Measurements from ENCODE around the gene TNPO2. TPM values are rescaled to one million over a fixed set of nuclear protein-coding genes. Genes with fewer than 3 reads are reported as not detected.

TNPO2 gene
- total and polyA plus RNA-seq, 2 of the 13 experiments (the other 11 are each of a cell fraction or from before 2014, with no cell fraction given), result 31.7 to 61.0 TPM

GRCh38 chr19:12669270-12670158, 54.2 kb downstream of the TNPO2 start (continued):
- TF ChIP-seq, protein P1, sequence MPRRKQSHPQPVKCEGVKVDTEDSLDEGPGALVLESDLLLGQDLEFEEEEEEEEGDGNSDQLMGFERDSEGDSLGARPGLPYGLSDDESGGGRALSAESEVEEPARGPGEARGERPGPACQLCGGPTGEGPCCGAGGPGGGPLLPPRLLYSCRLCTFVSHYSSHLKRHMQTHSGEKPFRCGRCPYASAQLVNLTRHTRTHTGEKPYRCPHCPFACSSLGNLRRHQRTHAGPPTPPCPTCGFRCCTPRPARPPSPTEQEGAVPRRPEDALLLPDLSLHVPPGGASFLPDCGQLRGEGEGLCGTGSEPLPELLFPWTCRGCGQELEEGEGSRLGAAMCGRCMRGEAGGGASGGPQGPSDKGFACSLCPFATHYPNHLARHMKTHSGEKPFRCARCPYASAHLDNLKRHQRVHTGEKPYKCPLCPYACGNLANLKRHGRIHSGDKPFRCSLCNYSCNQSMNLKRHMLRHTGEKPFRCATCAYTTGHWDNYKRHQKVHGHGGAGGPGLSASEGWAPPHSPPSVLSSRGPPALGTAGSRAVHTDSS (CRISPR knock-in tag; conservative IDR thresholded peaks at IDR 0.05), result no peak
- TF ChIP-seq SMARCE1 (IDR thresholded peaks at IDR 0.05; ENCODE audit: borderline replicate concordance) (no peak), ZNF556 (CRISPR knock-in tag; IDR thresholded peaks at IDR 0.05; ENCODE audit: borderline replicate concordance) (0 out of 2 replicates have a peak, but pooled peaks have one; percentile 60), ZNF678 (CRISPR knock-in tag; IDR thresholded peaks at IDR 0.05) (no peak), SMAD3 (CRISPR knock-in tag; IDR thresholded peaks at IDR 0.05) (peak; percentile 56; the same call in 1 of the 2 replicates), ELF4 (CRISPR knock-in tag; IDR thresholded peaks at IDR 0.05; ENCODE audit: borderline replicate concordance) (peak; percentile 99), HDAC1 (CRISPR knock-in tag; IDR thresholded peaks at IDR 0.05) (peak; percentile 59), NPAS2 (CRISPR knock-in tag; IDR thresholded peaks at IDR 0.05; ENCODE audit: borderline replicate concordance) (no peak), GMEB2 (CRISPR knock-in tag; IDR thresholded peaks at IDR 0.05; ENCODE audit: low read depth) (no peak), ZNF749 (CRISPR knock-in tag; IDR thresholded peaks at IDR 0.05; ENCODE audit: borderline replicate concordance) (no peak), ZNF207 (IDR thresholded peaks at IDR 0.05; ENCODE audit: borderline replicate concordance) (no peak), SMC3 (IDR thresholded peaks at IDR 0.05; ENCODE audit: low read length) (no peak), NFE2L2 (IDR thresholded peaks at IDR 0.05; ENCODE audit: low read length) (no peak)
- TF ChIP-seq, protein P2, sequence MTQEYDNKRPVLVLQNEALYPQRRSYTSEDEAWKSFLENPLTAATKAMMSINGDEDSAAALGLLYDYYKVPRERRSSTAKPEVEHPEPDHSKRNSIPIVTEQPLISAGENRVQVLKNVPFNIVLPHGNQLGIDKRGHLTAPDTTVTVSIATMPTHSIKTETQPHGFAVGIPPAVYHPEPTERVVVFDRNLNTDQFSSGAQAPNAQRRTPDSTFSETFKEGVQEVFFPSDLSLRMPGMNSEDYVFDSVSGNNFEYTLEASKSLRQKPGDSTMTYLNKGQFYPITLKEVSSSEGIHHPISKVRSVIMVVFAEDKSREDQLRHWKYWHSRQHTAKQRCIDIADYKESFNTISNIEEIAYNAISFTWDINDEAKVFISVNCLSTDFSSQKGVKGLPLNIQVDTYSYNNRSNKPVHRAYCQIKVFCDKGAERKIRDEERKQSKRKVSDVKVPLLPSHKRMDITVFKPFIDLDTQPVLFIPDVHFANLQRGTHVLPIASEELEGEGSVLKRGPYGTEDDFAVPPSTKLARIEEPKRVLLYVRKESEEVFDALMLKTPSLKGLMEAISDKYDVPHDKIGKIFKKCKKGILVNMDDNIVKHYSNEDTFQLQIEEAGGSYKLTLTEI (CRISPR knock-in tag; conservative IDR thresholded peaks at IDR 0.05), result no peak
- TF ChIP-seq, protein P3, sequence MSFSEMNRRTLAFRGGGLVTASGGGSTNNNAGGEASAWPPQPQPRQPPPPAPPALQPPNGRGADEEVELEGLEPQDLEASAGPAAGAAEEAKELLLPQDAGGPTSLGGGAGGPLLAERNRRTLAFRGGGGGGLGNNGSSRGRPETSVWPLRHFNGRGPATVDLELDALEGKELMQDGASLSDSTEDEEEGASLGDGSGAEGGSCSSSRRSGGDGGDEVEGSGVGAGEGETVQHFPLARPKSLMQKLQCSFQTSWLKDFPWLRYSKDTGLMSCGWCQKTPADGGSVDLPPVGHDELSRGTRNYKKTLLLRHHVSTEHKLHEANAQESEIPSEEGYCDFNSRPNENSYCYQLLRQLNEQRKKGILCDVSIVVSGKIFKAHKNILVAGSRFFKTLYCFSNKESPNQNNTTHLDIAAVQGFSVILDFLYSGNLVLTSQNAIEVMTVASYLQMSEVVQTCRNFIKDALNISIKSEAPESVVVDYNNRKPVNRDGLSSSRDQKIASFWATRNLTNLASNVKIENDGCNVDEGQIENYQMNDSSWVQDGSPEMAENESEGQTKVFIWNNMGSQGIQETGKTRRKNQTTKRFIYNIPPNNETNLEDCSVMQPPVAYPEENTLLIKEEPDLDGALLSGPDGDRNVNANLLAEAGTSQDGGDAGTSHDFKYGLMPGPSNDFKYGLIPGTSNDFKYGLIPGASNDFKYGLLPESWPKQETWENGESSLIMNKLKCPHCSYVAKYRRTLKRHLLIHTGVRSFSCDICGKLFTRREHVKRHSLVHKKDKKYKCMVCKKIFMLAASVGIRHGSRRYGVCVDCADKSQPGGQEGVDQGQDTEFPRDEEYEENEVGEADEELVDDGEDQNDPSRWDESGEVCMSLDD (CRISPR knock-in tag; IDR thresholded peaks at IDR 0.05; ENCODE audit: borderline replicate concordance), result 0 out of 2 replicates have a peak, but pooled peaks have one; percentile 63
- TF ChIP-seq, protein P4, sequence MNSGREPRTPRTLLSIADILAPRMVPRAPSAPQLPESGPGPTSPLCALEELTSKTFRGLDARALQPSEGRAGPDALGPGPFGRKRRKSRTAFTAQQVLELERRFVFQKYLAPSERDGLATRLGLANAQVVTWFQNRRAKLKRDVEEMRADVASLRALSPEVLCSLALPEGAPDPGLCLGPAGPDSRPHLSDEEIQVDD (CRISPR knock-in tag; IDR thresholded peaks at IDR 0.05; ENCODE audit: borderline replicate concordance), result no peak
- TF ChIP-seq, protein P5, sequence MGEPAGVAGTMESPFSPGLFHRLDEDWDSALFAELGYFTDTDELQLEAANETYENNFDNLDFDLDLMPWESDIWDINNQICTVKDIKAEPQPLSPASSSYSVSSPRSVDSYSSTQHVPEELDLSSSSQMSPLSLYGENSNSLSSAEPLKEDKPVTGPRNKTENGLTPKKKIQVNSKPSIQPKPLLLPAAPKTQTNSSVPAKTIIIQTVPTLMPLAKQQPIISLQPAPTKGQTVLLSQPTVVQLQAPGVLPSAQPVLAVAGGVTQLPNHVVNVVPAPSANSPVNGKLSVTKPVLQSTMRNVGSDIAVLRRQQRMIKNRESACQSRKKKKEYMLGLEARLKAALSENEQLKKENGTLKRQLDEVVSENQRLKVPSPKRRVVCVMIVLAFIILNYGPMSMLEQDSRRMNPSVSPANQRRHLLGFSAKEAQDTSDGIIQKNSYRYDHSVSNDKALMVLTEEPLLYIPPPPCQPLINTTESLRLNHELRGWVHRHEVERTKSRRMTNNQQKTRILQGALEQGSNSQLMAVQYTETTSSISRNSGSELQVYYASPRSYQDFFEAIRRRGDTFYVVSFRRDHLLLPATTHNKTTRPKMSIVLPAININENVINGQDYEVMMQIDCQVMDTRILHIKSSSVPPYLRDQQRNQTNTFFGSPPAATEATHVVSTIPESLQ (CRISPR knock-in tag; conservative IDR thresholded peaks at IDR 0.05), result no peak
